Epithelial cell of esophagus (primary cell): ENCODE data around the gene SPHK2.

Source experiments
- DNase-seq: peaks from one replicate; pipeline ENCODE4 v3.0.0; 2010; ENCODE audit warnings: low read depth
- H3K4me3 ChIP-seq: 2 replicates; pipeline ENCODE4 v1.5.1; 2011; ENCODE audit warnings: mild to moderate bottlenecking, low read length, control low read depth
- CTCF ChIP-seq: IDR thresholded peaks from 2 replicates; pipeline ENCODE4 v1.5.1; 2011; ENCODE audit warnings: low read depth, mild to moderate bottlenecking, low read length, control low read depth, inconsistent platforms; ENCODE audit not compliant: insufficient read depth; ENCODE audit errors: missing control alignments

Gene SPHK2

GRCh38 chr19:48646001-48646721 is 26.9 kb downstream of the SPHK2 start, which contains the start of gene CA11:
CA11 (minus strand) TSS chr19:48646187; CDS start chr19:48645632, 555 bp downstream.
- peak; percentile 82 for TF ChIP-seq CTCF
- peak within 1 kb of the TSS; percentile 67 for H3K4me3 ChIP-seq
- peak; percentile 86 for DNase-seq

- no peak for TF ChIP-seq CTCF
- peak overlapping the region; percentile 67 for H3K4me3 ChIP-seq
- no peak for DNase-seq
These were observed 27.5 kb downstream of the SPHK2 start for GRCh38 chr19:48646722-48647216.

- no peak overlapping the region for H3K4me3 ChIP-seq
- no peak for TF ChIP-seq CTCF
- no peak for DNase-seq
These were observed 28.8 kb downstream of the SPHK2 start for GRCh38 chr19:48648134-48648533.

GRCh38 chr19:48650974-48651682 is 31.8 kb downstream of the SPHK2 start:
- TF ChIP-seq CTCF, result no peak
- no peak overlapping the region for H3K4me3 ChIP-seq
- DNase-seq, result no peak

- no peak overlapping the region for H3K4me3 ChIP-seq
- TF ChIP-seq CTCF, result no peak
- DNase-seq, result no peak
These were observed 32.4 kb downstream of the SPHK2 start for GRCh38 chr19:48651683-48652048.

- DNase-seq, result no peak
- H3K4me3 ChIP-seq, result no peak overlapping the region
- no peak for TF ChIP-seq CTCF
These were observed 35.2 kb downstream of the SPHK2 start for GRCh38 chr19:48654299-48655059.
